IMR-90 (cell line): ENCODE results near the gene UQCC5. TPM values are rescaled to one million over a fixed set of nuclear protein-coding genes. Genes with fewer than 3 reads are reported as not detected.
A peak's percentile ranks its signal among the peaks of the same experiment; 100 is the strongest.

ENCODE experiments used
- ATAC-seq: fragments of 200-7000 bp; cut with Tn5 transposase; 2 replicates; pipeline ENCODE4 v1.9.1; 2020; ENCODE audit warnings: low read depth, mild to moderate bottlenecking, moderate library complexity
- BruUV-seq: library from RNA; stranded (reverse); fragments of 400-500 nt; replicated peaks from 2 replicates; lab custom pipeline; 2021; lab: Mats Ljungman, UMichigan
- CTCF ChIA-PET: fragments of 300-600 bp; formaldehyde crosslinking; extraction: SDS; loops from one replicate; lab custom pipeline; 2021; ENCODE audit warnings: antibody characterized with exemption; lab: Yijun Ruan, JAX
- POLR2A ChIA-PET: fragments of 300-600 bp; sonication (Branson Sonifier 250); formaldehyde crosslinking; loops from one replicate; lab custom pipeline; 2022; ENCODE audit warnings: antibody characterized with exemption; ENCODE audit not compliant: unreplicated experiment; lab: Charles Lee
- DNase-seq: peaks from one replicate; pipeline ENCODE4 v3.0.0; 2013
- H2AFZ ChIP-seq: replicated peaks from 2 replicates; pipeline ENCODE3; 2013; ENCODE audit warnings: low read length, mild to moderate bottlenecking; ENCODE audit not compliant: poor library complexity
- H2AK5ac ChIP-seq: 2 replicates; pipeline ENCODE4 v1.6.1; 2013; ENCODE audit warnings: low read depth, low read length, inconsistent platforms
- H2AK9ac ChIP-seq: replicated peaks from 2 replicates; pipeline ENCODE3; 2013; ENCODE audit warnings: mild to moderate bottlenecking, low read depth, low read length, moderate library complexity; ENCODE audit not compliant: poor library complexity
- H2BK120ac ChIP-seq: 2 replicates; pipeline ENCODE4 v1.6.1; 2013; ENCODE audit warnings: low read depth, low read length, inconsistent platforms
- H2BK15ac ChIP-seq: 3 replicates; pipeline ENCODE4 v1.6.1; 2013; ENCODE audit warnings: low read depth, low read length, inconsistent platforms
- H2BK20ac ChIP-seq: 2 replicates; pipeline ENCODE4 v1.6.1; 2013; ENCODE audit warnings: low read depth, mild to moderate bottlenecking, inconsistent platforms, low read length, moderate library complexity
- H2BK5ac ChIP-seq: 2 replicates; pipeline ENCODE4 v1.6.1; 2013; ENCODE audit warnings: mild to moderate bottlenecking, low read depth, low read length, inconsistent platforms; ENCODE audit not compliant: poor library complexity, severe bottlenecking
- H3K14ac ChIP-seq: replicated peaks from 2 replicates; pipeline ENCODE4 v1.6.1; 2013; ENCODE audit warnings: low read depth, low read length, inconsistent platforms
- H3K18ac ChIP-seq: 2 replicates; pipeline ENCODE4 v1.6.1; 2013; ENCODE audit warnings: low read depth, low read length, control low read depth
- H3K23ac ChIP-seq: 2 replicates; pipeline ENCODE4 v1.6.1; 2013; ENCODE audit warnings: low read depth, low read length, inconsistent platforms
- H3K27ac ChIP-seq: 2 replicates; pipeline ENCODE4 v1.5.1; 2013; ENCODE audit warnings: mild to moderate bottlenecking, control low read depth, low read length; ENCODE audit not compliant: insufficient read depth
- H3K27me3 ChIP-seq: 2 replicates; pipeline ENCODE4 v1.6.1; 2013; ENCODE audit warnings: low read length; ENCODE audit not compliant: control insufficient read depth, insufficient read depth
- H3K36me3 ChIP-seq: 2 replicates; pipeline ENCODE4 v1.6.1; 2013; ENCODE audit warnings: low read length, mixed read lengths; ENCODE audit not compliant: control insufficient read depth, insufficient read depth
- H3K4ac ChIP-seq: 2 replicates; pipeline ENCODE4 v1.6.1; 2013; ENCODE audit warnings: low read depth, low read length, inconsistent platforms
- H3K4me1 ChIP-seq: 2 replicates; pipeline ENCODE4 v1.6.1; 2013; ENCODE audit warnings: low read length, mixed read lengths; ENCODE audit not compliant: control insufficient read depth, insufficient read depth
- H3K4me2 ChIP-seq: 2 replicates; pipeline ENCODE4 v1.6.1; 2013; ENCODE audit warnings: low read depth, mild to moderate bottlenecking, control low read depth, low read length, moderate library complexity
- H3K4me3 ChIP-seq: 2 replicates; pipeline ENCODE4 v1.5.1; 2013; ENCODE audit warnings: low read depth, mild to moderate bottlenecking, control low read depth, low read length, moderate library complexity; ENCODE audit not compliant: insufficient read depth
- H3K56ac ChIP-seq: 2 replicates; pipeline ENCODE4 v1.6.1; 2013; ENCODE audit warnings: low read length, inconsistent platforms; ENCODE audit not compliant: insufficient read depth; ENCODE audit errors: extremely low read depth
- H3K79me1 ChIP-seq, 2 experiments: 2 replicates each; pipeline ENCODE4 v1.6.1; 2013; ENCODE audit warnings: low read length in 2 of 2, inconsistent platforms in 1 of 2, low read depth in 1 of 2
- H3K9ac ChIP-seq: 2 replicates; pipeline ENCODE4 v1.6.1; 2013; ENCODE audit warnings: low read depth, low read length, control low read depth
- H3K9me1 ChIP-seq: 2 replicates; pipeline ENCODE4 v1.6.1; 2013; ENCODE audit warnings: low read length, inconsistent platforms; ENCODE audit not compliant: insufficient read depth
- H3K9me3 ChIP-seq: 2 replicates; pipeline ENCODE4 v1.6.1; 2013; ENCODE audit warnings: low read length; ENCODE audit not compliant: control insufficient read depth, insufficient read depth
- H4K20me1 ChIP-seq: 2 replicates; pipeline ENCODE4 v1.6.1; 2013; ENCODE audit warnings: low read length, inconsistent platforms; ENCODE audit not compliant: insufficient read depth
- H4K5ac ChIP-seq: 2 replicates; pipeline ENCODE4 v1.6.1; 2013; ENCODE audit warnings: mild to moderate bottlenecking, low read depth, low read length, control low read depth
- H4K8ac ChIP-seq, 2 experiments: 2 replicates each; pipeline ENCODE4 v1.6.1; 2013; ENCODE audit warnings: low read depth in 2 of 2, low read length in 2 of 2, control low read depth in 1 of 2, inconsistent platforms in 1 of 2
- H4K91ac ChIP-seq: 2 replicates; pipeline ENCODE4 v1.6.1; 2013; ENCODE audit warnings: low read depth, low read length, inconsistent platforms; ENCODE audit not compliant: insufficient read depth
- CTCF ChIP-seq: conservative IDR thresholded peaks from 2 replicates; pipeline ENCODE4 v1.5.1; 2012; ENCODE audit warnings: mild to moderate bottlenecking, low read depth, low read length, improper control_type of control experiment
- MAFK ChIP-seq: IDR thresholded peaks from 2 replicates; pipeline ENCODE4 v1.6.1; 2012; ENCODE audit warnings: low read depth, low read length, improper control_type of control experiment
- MAZ ChIP-seq: IDR thresholded peaks from 2 replicates; pipeline ENCODE4 v1.6.1; 2012; ENCODE audit warnings: low read depth, mild to moderate bottlenecking, low read length, improper control_type of control experiment, moderate library complexity, borderline replicate concordance
- POLR2A ChIP-seq: IDR thresholded peaks from 2 replicates; pipeline ENCODE4 v1.6.1; 2012; ENCODE audit warnings: mild to moderate bottlenecking, low read depth, low read length
- RFX5 ChIP-seq: IDR thresholded peaks from 2 replicates; pipeline ENCODE4 v1.8.0; 2012; ENCODE audit warnings: low read depth, mild to moderate bottlenecking, low read length, moderate library complexity
- WGBS, 2 experiments: methylation state at CpG; one replicate each; pipeline versions ENCODE4 v1.1.5 to v1.1.7; 2013; ENCODE audit warnings: missing lambda C conversion rate in 2 of 2; ENCODE audit not compliant: insufficient read length in 1 of 2; ENCODE audit errors: extremely low coverage in 2 of 2; 5-methylcytosine and 5-hydroxymethylcytosine counted together
- dilution Hi-C: fragments of 300-500 bp; cut with HindIII; formaldehyde crosslinking; loops from one replicate; pipeline ENCODE4 v1.14.3; 2018; ENCODE audit warnings: low sequenced_read_pairs; ENCODE audit not compliant: unreplicated experiment
- in situ Hi-C: fragments of 300-500 bp; cut with MboI; formaldehyde crosslinking; loops from 3 replicates; pipeline ENCODE4 v1.14.3; 2019; ENCODE audit warnings: low sequenced_read_pairs, inconsistent platforms, mixed read lengths
- intact Hi-C: fragments of 100-400 bp; cut with micrococcal nuclease; formaldehyde crosslinking; loops from 2 replicates; pipeline ENCODE4 v1.10.0; 2022
- polyA plus RNA-seq, 3 experiments: library from polyadenylated mRNA; depleted of rRNA; stranded (reverse); fragments of >200 nt; gene quantifications; 2 replicates each; pipeline ENCODE4 v1.2.3, GENCODE V29; 2012; ENCODE audit warnings: low replicate concordance in 1 of 3
- total RNA-seq: library from RNA; depleted of rRNA; stranded (reverse); fragments of >200 nt; gene quantifications from 2 replicates; pipeline ENCODE4 v1.2.3, GENCODE V29; 2012
- TF ChIP-seq, protein P1 (sequence below): fragments of 150-350 bp; IDR thresholded peaks from 2 replicates; pipeline ENCODE4 v1.6.1; 2017; ENCODE audit warnings: mild to moderate bottlenecking, antibody characterized with exemption, low read length, low read depth
- TF ChIP-seq, protein P2 (sequence below): fragments of 150-350 bp; IDR thresholded peaks from 2 replicates; pipeline ENCODE4 v1.6.1; 2016; ENCODE audit warnings: low read depth, mild to moderate bottlenecking, low read length, moderate library complexity, borderline replicate concordance

The UQCC5 gene
- total and polyA plus RNA-seq, 2 of the 4 experiments (the other 2 are of a cell fraction), result 1.1 to 16.9 TPM

DNA sequence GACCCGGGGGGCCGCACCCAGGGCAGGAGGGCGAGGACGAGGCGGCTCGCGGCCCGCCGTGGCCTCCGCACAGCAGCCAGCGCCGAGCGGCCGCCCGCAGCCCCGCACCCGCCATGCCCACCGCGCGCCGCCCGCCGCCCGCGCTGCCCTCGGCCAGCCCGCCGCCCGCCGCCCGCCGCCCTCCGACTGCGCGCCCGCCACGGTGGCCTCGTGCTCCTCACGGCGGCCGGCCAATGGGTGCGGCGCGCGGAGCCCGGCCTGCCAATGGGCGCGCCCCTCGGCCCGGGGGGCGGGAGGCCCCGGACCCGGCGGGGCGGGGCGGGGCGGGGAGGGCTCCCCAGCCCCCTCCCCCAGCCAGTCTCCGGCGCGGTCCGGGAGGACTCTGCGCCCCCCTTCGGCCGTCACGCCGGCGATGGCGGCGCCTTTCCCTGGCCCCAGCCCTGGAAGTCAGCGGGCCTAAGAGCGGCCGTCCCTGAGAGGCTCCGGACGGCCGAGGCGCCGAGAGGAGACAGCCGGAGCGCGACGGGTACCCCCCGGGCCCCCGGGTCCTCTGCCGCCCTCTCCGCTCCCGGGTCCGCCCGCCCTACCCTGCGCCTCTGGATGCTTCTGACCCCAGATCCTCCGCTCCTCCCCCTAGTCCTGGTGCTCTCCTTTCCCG lies 2.7 kb upstream of the UQCC5 start, which contains the start of gene NT5DC2:
Gene NT5DC2 (minus strand): TSS at position 235 of the 658 bp plus-strand sequence. CDS start 120 bp downstream, at position 115.
- ATAC-seq (peak; percentile 69), DNase-seq (peak; percentile 56)
- 0% methylated on average over 25 of the region's 91 CpGs; no CpG with 5 or more reads in 1 of the 2 experiments for WGBS, 2 experiments
- TF ChIP-seq, protein P1, sequence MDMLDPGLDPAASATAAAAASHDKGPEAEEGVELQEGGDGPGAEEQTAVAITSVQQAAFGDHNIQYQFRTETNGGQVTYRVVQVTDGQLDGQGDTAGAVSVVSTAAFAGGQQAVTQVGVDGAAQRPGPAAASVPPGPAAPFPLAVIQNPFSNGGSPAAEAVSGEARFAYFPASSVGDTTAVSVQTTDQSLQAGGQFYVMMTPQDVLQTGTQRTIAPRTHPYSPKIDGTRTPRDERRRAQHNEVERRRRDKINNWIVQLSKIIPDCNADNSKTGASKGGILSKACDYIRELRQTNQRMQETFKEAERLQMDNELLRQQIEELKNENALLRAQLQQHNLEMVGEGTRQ, result no peak
- TF ChIP-seq MAZ (peak; percentile 89; the same call in 1 of the 2 replicates), MAFK (no peak), CTCF (peak; percentile 10; the same call in 1 of the 2 replicates), POLR2A (no peak), RFX5 (no peak)
- TF ChIP-seq, protein P2, sequence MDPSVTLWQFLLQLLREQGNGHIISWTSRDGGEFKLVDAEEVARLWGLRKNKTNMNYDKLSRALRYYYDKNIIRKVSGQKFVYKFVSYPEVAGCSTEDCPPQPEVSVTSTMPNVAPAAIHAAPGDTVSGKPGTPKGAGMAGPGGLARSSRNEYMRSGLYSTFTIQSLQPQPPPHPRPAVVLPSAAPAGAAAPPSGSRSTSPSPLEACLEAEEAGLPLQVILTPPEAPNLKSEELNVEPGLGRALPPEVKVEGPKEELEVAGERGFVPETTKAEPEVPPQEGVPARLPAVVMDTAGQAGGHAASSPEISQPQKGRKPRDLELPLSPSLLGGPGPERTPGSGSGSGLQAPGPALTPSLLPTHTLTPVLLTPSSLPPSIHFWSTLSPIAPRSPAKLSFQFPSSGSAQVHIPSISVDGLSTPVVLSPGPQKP, result no peak
- Histone ChIP-seq H3K56ac (peak within 1 kb of the TSS; percentile 57), H3K36me3 (peaks cover 5% of the 10 kb centered on the region), H3K4ac (peak within 1 kb of the TSS; percentile 93), H3K23ac (peak within 1 kb of the TSS; percentile 84; the same call in 1 of the 2 replicates), H2BK120ac (peak within 1 kb of the TSS; percentile 49; the same call in 1 of the 2 replicates), H3K27ac (peak within 1 kb of the TSS; percentile 79), H3K9me3 (no peaks in the 10 kb centered on the region), H3K4me2 (peak within 1 kb of the TSS; percentile 95), H4K8ac (peak within 1 kb of the TSS; percentile 83 to 89), H3K4me3 (peak within 1 kb of the TSS; percentile 74), H4K91ac (peak within 1 kb of the TSS; percentile 73), H3K27me3 (no peaks in the 10 kb centered on the region), H3K4me1 (peaks cover 34% of the 10 kb centered on the region), H3K9me1 (peaks cover 29% of the 10 kb centered on the region), H2BK15ac (peak within 1 kb of the TSS; percentile 53; the same call in 2 of the 3 replicates), H3K9ac (peak within 1 kb of the TSS; percentile 80), H2AK5ac (peak within 1 kb of the TSS; percentile 83), H3K79me1 (peaks cover 29 to 82% of the 10 kb centered on the region in 2 experiments), H2BK20ac (no peak within 1 kb of the TSS), H2AFZ (peak within 1 kb of the TSS; percentile 88), H2AK9ac (peak within 1 kb of the TSS; percentile 93), H4K20me1 (peaks cover 55% of the 10 kb centered on the region), H4K5ac (peak within 1 kb of the TSS; percentile 24), H3K18ac (0 out of 2 replicates have a peak within 1 kb of the TSS, but pooled peaks have one; percentile 5), H2BK5ac (peak within 1 kb of the TSS; percentile 65), H3K14ac (peak within 1 kb of the TSS; percentile 90)
- CTCF ChIA-PET, result no interaction called here
- in situ Hi-C loops, result no loop called here
- POLR2A ChIA-PET, result no interaction called here
- intact Hi-C loops, result no loop called here
- dilution Hi-C loops, result no loop called here
- BruUV-seq, result no TSS peak
